GM12873 (cell line): ENCODE measurements around the gene FLG2.

ENCODE experiments used
- TF ChIP-seq, protein P1 (sequence below): IDR thresholded peaks from 2 replicates; pipeline ENCODE4 v1.5.1; 2012; ENCODE audit warnings: low read depth, mild to moderate bottlenecking, moderate library complexity, low read length, control low read depth; ENCODE audit not compliant: insufficient read depth; ENCODE audit errors: missing control alignments

Gene FLG2

DNA sequence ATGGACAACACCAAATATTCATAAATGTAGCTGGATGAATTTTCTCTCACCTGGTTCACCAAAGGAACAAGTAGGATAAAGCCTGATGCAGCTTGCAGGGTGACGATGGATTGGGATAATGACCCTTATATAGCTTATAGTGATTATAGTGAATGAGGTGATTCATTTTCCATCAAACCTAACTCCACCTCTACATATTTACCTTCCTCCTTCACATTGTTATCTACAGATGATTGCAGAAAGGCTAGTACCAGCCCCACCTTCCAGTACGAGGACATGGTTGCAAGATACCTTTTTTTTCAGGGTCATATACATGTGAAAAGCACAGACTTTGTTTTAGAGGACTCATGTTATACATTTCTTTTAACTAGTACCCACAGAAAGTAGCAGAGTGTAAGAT lies at the start of gene FLG2:
FLG2 (minus strand) TSS at position 101 of the 400 bp plus-strand sequence. CDS start 1,122 bp downstream, outside the sequence.
- TF ChIP-seq, protein P1, sequence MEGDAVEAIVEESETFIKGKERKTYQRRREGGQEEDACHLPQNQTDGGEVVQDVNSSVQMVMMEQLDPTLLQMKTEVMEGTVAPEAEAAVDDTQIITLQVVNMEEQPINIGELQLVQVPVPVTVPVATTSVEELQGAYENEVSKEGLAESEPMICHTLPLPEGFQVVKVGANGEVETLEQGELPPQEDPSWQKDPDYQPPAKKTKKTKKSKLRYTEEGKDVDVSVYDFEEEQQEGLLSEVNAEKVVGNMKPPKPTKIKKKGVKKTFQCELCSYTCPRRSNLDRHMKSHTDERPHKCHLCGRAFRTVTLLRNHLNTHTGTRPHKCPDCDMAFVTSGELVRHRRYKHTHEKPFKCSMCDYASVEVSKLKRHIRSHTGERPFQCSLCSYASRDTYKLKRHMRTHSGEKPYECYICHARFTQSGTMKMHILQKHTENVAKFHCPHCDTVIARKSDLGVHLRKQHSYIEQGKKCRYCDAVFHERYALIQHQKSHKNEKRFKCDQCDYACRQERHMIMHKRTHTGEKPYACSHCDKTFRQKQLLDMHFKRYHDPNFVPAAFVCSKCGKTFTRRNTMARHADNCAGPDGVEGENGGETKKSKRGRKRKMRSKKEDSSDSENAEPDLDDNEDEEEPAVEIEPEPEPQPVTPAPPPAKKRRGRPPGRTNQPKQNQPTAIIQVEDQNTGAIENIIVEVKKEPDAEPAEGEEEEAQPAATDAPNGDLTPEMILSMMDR, result no peak

DNA sequence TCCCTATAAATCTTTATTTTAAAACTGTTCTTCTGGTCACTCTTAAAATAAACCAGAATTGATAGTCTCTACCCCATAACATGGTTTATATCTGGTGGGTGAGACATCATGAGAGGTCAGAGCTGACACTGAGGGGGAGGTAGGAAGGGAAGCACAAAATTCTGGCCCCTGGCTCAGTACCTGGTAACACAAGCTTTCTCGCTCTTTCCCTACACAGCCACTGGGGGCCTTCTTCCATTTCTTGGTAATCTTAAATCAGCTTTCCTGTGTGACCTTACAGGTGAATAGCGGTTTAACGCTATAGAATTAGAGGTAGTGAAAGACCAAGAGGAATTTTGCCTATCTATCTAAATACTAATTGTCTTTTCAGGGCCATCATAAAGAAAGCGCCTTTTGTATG lies 48.9 kb upstream of the FLG2 start:
- TF ChIP-seq, protein P1, result no peak

DNA sequence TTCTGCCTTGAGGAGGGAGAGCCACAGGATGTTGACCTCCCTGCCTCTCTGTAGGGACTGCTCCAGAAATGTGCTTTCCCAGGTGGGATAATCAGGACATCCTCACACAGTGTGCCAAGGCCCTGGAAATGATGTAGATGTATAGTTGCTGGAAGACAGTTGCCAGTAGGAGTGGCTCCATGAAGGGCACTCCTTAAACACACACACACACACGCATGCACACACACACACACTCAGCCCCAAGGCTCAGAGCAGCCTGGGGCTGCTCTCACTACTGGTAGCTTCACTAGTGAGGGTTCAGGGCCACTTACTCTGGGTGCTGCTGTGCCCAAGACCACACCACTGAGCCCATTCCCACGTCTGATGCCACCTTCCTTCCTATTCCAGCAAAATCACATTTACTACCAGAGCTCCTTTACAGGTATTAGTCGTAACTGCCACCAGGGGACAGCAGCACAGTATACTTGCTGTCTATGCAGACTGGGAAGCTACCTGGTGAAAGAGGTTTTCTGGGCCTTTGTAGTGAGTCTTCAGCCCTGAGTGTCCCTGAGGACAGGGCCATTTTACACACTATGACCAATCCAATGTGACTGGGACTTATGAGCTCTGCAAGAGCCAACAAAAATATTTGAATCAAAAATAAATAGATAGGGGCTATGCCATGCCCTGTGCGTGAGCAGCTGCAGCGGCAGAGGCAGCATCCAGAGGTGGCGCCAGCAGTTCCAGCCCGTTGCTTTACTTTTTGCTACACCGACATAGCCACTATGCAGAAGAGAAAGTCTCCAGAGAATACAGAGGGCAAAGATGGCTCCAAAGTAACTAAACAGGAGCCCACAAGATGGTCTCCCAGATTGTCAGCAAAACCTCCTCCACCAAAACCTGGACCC lies 39.2 kb upstream of the FLG2 start:
- TF ChIP-seq, protein P1, result peak; percentile 62

DNA sequence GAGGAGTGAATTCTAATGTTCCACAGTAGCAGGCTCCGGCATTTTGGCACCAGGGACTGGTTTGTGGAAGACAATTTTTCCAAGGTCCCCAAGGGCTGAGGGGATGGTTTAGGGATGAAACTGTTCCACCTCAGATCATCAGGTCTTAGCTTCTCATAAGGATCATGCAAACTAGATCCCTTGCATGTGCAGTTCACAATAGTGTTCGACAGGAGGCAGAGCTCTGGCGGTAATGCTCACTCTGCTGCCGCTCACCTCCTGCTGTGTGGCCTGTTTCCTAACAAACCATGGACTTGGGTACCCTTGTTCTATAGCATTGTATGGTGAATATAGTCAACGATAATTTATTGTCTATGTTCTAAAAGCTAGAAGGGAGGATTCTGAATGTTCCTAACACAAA lies 37.7 kb upstream of the FLG2 start:
- TF ChIP-seq, protein P1, result no peak

DNA sequence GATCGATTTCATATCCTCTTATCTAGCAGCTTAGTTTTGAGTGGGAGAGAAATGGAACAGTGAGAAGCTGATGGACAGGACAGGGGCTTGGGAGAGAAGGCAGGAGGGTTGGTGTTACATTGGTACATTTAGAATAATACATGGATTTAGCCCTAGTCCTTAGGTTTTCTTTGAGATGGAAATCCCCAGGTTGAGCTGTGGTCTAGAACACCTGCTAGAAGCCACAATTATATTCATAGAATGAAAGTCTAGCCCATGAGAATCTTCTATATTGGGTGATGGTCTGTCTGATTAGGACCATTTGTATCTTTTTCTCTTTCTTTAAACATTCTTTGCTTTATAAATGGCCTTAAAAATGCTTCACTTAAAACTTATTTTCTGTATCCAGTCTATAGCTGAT lies 34.3 kb upstream of the FLG2 start:
- TF ChIP-seq, protein P1, result no peak

DNA sequence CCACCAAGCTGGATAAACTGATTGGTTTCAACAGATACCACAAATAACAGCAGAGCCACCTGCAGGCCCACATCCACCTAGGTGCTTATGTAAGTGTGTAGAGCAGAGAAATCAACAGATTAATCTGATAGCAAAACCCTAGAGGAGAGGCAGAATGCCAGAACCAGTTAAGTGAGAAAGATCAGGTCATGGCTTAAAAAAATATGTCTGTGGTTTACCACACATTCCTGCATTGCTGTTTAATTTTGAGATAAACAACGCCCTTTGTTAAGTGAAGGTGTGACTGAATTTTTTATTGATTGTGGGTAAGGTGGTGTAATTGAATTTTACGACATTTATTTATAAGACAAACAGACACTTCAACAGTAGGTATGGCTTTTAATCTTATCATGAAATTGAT lies 33.1 kb upstream of the FLG2 start:
- TF ChIP-seq, protein P1, result no peak

DNA sequence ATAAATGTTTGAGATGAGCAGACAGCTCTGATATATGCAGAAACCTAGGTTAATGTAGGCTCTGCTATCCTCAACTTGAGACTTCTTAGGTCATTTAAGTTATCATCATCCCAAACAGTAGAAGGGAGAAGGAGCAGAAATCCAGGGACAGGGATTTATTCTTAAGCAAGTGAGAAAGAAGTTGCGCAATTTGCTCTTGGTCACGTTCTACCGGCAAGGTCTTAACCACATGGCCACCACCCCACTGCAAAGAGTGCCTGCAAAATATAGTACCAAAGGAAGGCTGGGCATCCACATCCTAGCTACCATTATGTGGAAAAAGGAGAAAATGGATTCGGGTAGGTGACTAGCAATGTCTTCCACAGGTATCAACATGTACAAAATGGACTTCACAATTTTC lies 29.1 kb upstream of the FLG2 start:
- TF ChIP-seq, protein P1, result no peak
